ENCODE data around the gene KRTAP1-5.

DNA sequence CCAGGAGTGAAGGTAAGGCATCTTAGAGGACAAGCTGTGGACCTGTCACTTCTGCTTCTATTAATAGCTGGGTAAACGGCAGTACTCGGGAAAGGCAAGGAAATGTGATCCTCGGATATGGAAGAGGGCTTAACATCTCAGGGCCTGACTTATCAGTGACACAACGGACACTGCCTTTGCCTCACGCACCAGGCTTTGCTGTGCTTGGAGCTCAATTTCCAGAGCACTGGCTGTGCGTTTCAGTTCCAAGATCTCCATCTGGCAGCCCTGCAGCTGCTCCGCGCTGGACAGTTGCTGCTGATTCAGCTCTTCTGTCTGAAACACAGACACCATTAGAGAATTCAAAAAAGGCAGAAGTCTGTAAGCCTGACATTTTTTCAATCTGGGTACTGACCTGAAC, 46.4 kb downstream of the KRTAP1-5 start:
- TF ChIP-seq, protein P1, sequence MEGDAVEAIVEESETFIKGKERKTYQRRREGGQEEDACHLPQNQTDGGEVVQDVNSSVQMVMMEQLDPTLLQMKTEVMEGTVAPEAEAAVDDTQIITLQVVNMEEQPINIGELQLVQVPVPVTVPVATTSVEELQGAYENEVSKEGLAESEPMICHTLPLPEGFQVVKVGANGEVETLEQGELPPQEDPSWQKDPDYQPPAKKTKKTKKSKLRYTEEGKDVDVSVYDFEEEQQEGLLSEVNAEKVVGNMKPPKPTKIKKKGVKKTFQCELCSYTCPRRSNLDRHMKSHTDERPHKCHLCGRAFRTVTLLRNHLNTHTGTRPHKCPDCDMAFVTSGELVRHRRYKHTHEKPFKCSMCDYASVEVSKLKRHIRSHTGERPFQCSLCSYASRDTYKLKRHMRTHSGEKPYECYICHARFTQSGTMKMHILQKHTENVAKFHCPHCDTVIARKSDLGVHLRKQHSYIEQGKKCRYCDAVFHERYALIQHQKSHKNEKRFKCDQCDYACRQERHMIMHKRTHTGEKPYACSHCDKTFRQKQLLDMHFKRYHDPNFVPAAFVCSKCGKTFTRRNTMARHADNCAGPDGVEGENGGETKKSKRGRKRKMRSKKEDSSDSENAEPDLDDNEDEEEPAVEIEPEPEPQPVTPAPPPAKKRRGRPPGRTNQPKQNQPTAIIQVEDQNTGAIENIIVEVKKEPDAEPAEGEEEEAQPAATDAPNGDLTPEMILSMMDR (IDR thresholded peaks at IDR 0.05), result no peak
- no peak for TF ChIP-seq POLR2A (IDR thresholded peaks at IDR 0.05)

Measured in Peyer's patch (tissue), 4 donors.